Stimulated activated naive B cell treated with anti-CD40 and anti-IgM and Interleukin-4, amounts not matched to agents 10 μg/mL and 1 μg/mL and 100 μg/mL, for 72 hours (primary cell): Measurements from ENCODE around the gene CCDC171.
"Not testable (repeated sequence)": the region's sequence is repeated elsewhere in the genome, so short reads cannot be mapped to it uniquely, and the experiment has no call there.

Experiments
- ATAC-seq, 2 donors: fragments of 150-1000 bp; cut with Tn5 transposase; replicated peaks; 2 replicates each; pipeline ENCODE4 v1.10.0; 2021; ENCODE audit warnings: moderate library complexity in 1 of 2
- DNase-seq: peaks from one replicate; pipeline ENCODE4 v3.0.0; 2021
- H3K27ac Mint-ChIP-seq: one replicate; pipeline ENCODE4 v1.8.0; 2022; ENCODE audit warnings: mild to moderate bottlenecking, mixed read lengths
- H3K27me3 Mint-ChIP-seq, 2 donors: one replicate each; pipeline ENCODE4 v1.8.0; 2022; ENCODE audit warnings: mixed read lengths in 2 of 2
- H3K36me3 Mint-ChIP-seq, 2 donors: one replicate each; pipeline ENCODE4 v1.8.0; 2022; ENCODE audit warnings: mixed read lengths in 2 of 2, mild to moderate bottlenecking in 1 of 2
- H3K4me1 Mint-ChIP-seq, 2 donors: one replicate each; pipeline ENCODE4 v1.8.0; 2022; ENCODE audit warnings: mixed read lengths in 2 of 2, mild to moderate bottlenecking in 1 of 2
- H3K4me3 Mint-ChIP-seq, 2 donors: one replicate each; pipeline ENCODE4 v1.8.0; 2022; ENCODE audit warnings: mild to moderate bottlenecking in 2 of 2, mixed read lengths in 2 of 2, moderate library complexity in 1 of 2
- H3K9me3 Mint-ChIP-seq, 2 donors: one replicate each; pipeline ENCODE4 v1.8.0; 2022; ENCODE audit warnings: mixed read lengths in 2 of 2, mild to moderate bottlenecking in 1 of 2

The CCDC171 gene

GRCh38 chr9:15600666-15601330, 48.0 kb downstream of the CCDC171 start:
- H3K4me1 Mint-ChIP-seq, ATAC-seq, H3K9me3 Mint-ChIP-seq, H3K27me3 Mint-ChIP-seq, DNase-seq, H3K4me3 Mint-ChIP-seq: not testable (repeated sequence)
- Mint-ChIP-seq H3K27ac (peak overlapping the region; percentile 33), H3K36me3 (peaks cover 13 to 21% of the 10 kb centered on the region in 2 donors)

GRCh38 chr9:15606643-15607472, 54.0 kb downstream of the CCDC171 start:
- H3K36me3 Mint-ChIP-seq, result no peaks in the 10 kb centered on the region
- H3K4me1 Mint-ChIP-seq, result peaks cover 0 to 2% of the 10 kb centered on the region in 2 donors
- H3K4me3 Mint-ChIP-seq, result no peak overlapping the region
- DNase-seq (no peak), ATAC-seq (peak in 1 of 2 donors; percentile 46)
- no peaks in the 10 kb centered on the region for H3K9me3 Mint-ChIP-seq
- H3K27me3 Mint-ChIP-seq, result no peaks in the 10 kb centered on the region
- no peak overlapping the region for H3K27ac Mint-ChIP-seq

- Mint-ChIP-seq H3K27ac (no peak overlapping the region), H3K4me1 (peaks cover 2 to 9% of the 10 kb centered on the region in 2 donors), H3K4me3 (no peak overlapping the region), H3K27me3 (no peaks in the 10 kb centered on the region), H3K9me3 (no peaks in the 10 kb centered on the region), H3K36me3 (peaks cover 0 to 4% of the 10 kb centered on the region in 2 donors)
- DNase-seq (no peak), ATAC-seq (peak; percentile 78 to 79)
These were observed 60.1 kb downstream of the CCDC171 start for GRCh38 chr9:15612962-15613361.

GRCh38 chr9:15617782-15618181, 64.9 kb downstream of the CCDC171 start:
- DNase-seq, result no peak
- ATAC-seq, result no peak
- Mint-ChIP-seq H3K9me3 (no peaks in the 10 kb centered on the region), H3K36me3 (peaks cover 0 to 4% of the 10 kb centered on the region in 2 donors), H3K27ac (no peak overlapping the region), H3K27me3 (no peaks in the 10 kb centered on the region), H3K4me1 (peaks cover under 1 to 3% of the 10 kb centered on the region in 2 donors), H3K4me3 (no peak overlapping the region)

- Mint-ChIP-seq H3K36me3 (peaks cover 0 to 4% of the 10 kb centered on the region in 2 donors), H3K4me3 (no peak overlapping the region), H3K27me3 (no peaks in the 10 kb centered on the region), H3K9me3 (no peaks in the 10 kb centered on the region), H3K4me1 (no peaks in the 10 kb centered on the region), H3K27ac (no peak overlapping the region)
- DNase-seq, result no peak
- no peak for ATAC-seq
These were observed 65.9 kb downstream of the CCDC171 start for GRCh38 chr9:15618540-15619331.

- H3K27ac Mint-ChIP-seq, result no peak overlapping the region
- no peak overlapping the region for H3K4me3 Mint-ChIP-seq
- DNase-seq (no peak), ATAC-seq (no peak)
- H3K9me3 Mint-ChIP-seq, result no peaks in the 10 kb centered on the region
- H3K27me3 Mint-ChIP-seq, result no peaks in the 10 kb centered on the region
- peaks cover 1 to 12% of the 10 kb centered on the region in 2 donors for H3K36me3 Mint-ChIP-seq
- no peaks in the 10 kb centered on the region for H3K4me1 Mint-ChIP-seq
These were observed 69.6 kb downstream of the CCDC171 start for GRCh38 chr9:15622318-15622971.

- no peaks in the 10 kb centered on the region for H3K9me3 Mint-ChIP-seq
- no peaks in the 10 kb centered on the region for H3K27me3 Mint-ChIP-seq
- H3K4me1 Mint-ChIP-seq, result no peaks in the 10 kb centered on the region
- ATAC-seq, result no peak
- H3K36me3 Mint-ChIP-seq, result no peaks in the 10 kb centered on the region
- no peak for DNase-seq
- H3K27ac Mint-ChIP-seq, result no peak overlapping the region
- H3K4me3 Mint-ChIP-seq, result no peak overlapping the region
These were observed 82.9 kb downstream of the CCDC171 start for GRCh38 chr9:15635752-15636151.

GRCh38 chr9:15640121-15640520, 87.3 kb downstream of the CCDC171 start:
- DNase-seq (no peak), ATAC-seq (no peak)
- Mint-ChIP-seq H3K27me3 (no peaks in the 10 kb centered on the region), H3K36me3 (peaks cover 0 to 5% of the 10 kb centered on the region in 2 donors), H3K4me1 (no peaks in the 10 kb centered on the region), H3K4me3 (no peak overlapping the region), H3K27ac (no peak overlapping the region), H3K9me3 (no peaks in the 10 kb centered on the region)

- ATAC-seq, result no peak
- Mint-ChIP-seq H3K36me3 (peaks cover 4 to 5% of the 10 kb centered on the region in 2 donors), H3K27ac (no peak overlapping the region), H3K4me1 (no peaks in the 10 kb centered on the region), H3K4me3 (no peak overlapping the region), H3K27me3 (peaks cover 0 to 6% of the 10 kb centered on the region in 2 donors), H3K9me3 (peaks cover 2 to 5% of the 10 kb centered on the region in 2 donors)
- DNase-seq, result no peak
These were observed 88.4 kb downstream of the CCDC171 start for GRCh38 chr9:15641291-15641690.

GRCh38 chr9:15642369-15642962, 89.6 kb downstream of the CCDC171 start:
- H3K4me3 Mint-ChIP-seq, result no peak overlapping the region
- ATAC-seq (no peak), DNase-seq (no peak)
- H3K27me3 Mint-ChIP-seq, result peaks cover 0 to 6% of the 10 kb centered on the region in 2 donors
- H3K9me3 Mint-ChIP-seq, result peaks cover 2 to 5% of the 10 kb centered on the region in 2 donors
- H3K36me3 Mint-ChIP-seq, result peaks cover 4 to 5% of the 10 kb centered on the region in 2 donors
- no peak overlapping the region for H3K27ac Mint-ChIP-seq
- no peaks in the 10 kb centered on the region for H3K4me1 Mint-ChIP-seq

- ATAC-seq (no peak), DNase-seq (no peak)
- Mint-ChIP-seq H3K36me3 (peaks cover 1 to 15% of the 10 kb centered on the region in 2 donors), H3K27ac (no peak overlapping the region), H3K4me3 (no peak overlapping the region), H3K4me1 (no peaks in the 10 kb centered on the region), H3K27me3 (no peaks in the 10 kb centered on the region), H3K9me3 (peaks cover 0 to 10% of the 10 kb centered on the region in 2 donors)
These were observed 117.4 kb downstream of the CCDC171 start for GRCh38 chr9:15670246-15670645.

- no peak for DNase-seq
- H3K9me3 Mint-ChIP-seq, result peaks cover 0 to 10% of the 10 kb centered on the region in 2 donors
- no peak overlapping the region for H3K27ac Mint-ChIP-seq
- peaks cover 1 to 15% of the 10 kb centered on the region in 2 donors for H3K36me3 Mint-ChIP-seq
- H3K4me3 Mint-ChIP-seq, result no peak overlapping the region
- H3K27me3 Mint-ChIP-seq, result no peaks in the 10 kb centered on the region
- no peak for ATAC-seq
- no peaks in the 10 kb centered on the region for H3K4me1 Mint-ChIP-seq
These were observed 118.1 kb downstream of the CCDC171 start for GRCh38 chr9:15670894-15671293.

- no peaks in the 10 kb centered on the region for H3K4me1 Mint-ChIP-seq
- H3K9me3 Mint-ChIP-seq, result no peaks in the 10 kb centered on the region
- no peak for ATAC-seq
- H3K27ac Mint-ChIP-seq, result no peak overlapping the region
- no peak overlapping the region for H3K4me3 Mint-ChIP-seq
- H3K27me3 Mint-ChIP-seq, result no peaks in the 10 kb centered on the region
- no peaks in the 10 kb centered on the region for H3K36me3 Mint-ChIP-seq
- no peak for DNase-seq
These were observed 140.9 kb downstream of the CCDC171 start for GRCh38 chr9:15693701-15694100.
